MM.1S (cell line): ENCODE results near the gene INO80.

Experiments
- DNase-seq: peaks from one replicate; pipeline ENCODE4 v3.0.0-alpha.2; 2015
- H2AFZ ChIP-seq: fragments of 300-600 bp; sonication (generic); 2 replicates; pipeline ENCODE4 v1.6.0; 2016; ENCODE audit warnings: antibody characterized with exemption, low read length
- H3F3A ChIP-seq: fragments of 300-600 bp; sonication (generic); 2 replicates; pipeline ENCODE4 v1.6.1; 2016; ENCODE audit warnings: mild to moderate bottlenecking, antibody characterized with exemption, low read length, moderate library complexity, mixed read lengths; ENCODE audit not compliant: insufficient read depth
- H3K27ac ChIP-seq: fragments of 300-600 bp; sonication (generic); 2 replicates; pipeline ENCODE4 v1.5.1; 2016; ENCODE audit warnings: mild to moderate bottlenecking, low read length
- H3K27me3 ChIP-seq: fragments of 300-600 bp; sonication (generic); replicated peaks from 2 replicates; pipeline ENCODE4 v1.6.0; 2016; ENCODE audit warnings: low read length; ENCODE audit not compliant: insufficient read depth
- H3K36me3 ChIP-seq: fragments of 300-600 bp; sonication (generic); replicated peaks from 2 replicates; pipeline ENCODE4 v1.6.1; 2016; ENCODE audit warnings: mild to moderate bottlenecking, low read length, mixed read lengths; ENCODE audit not compliant: insufficient read depth
- H3K4me1 ChIP-seq: fragments of 300-600 bp; sonication (generic); 2 replicates; pipeline ENCODE4 v1.6.1; 2016; ENCODE audit warnings: low read length, mixed read lengths
- H3K4me2 ChIP-seq: fragments of 300-600 bp; sonication (generic); 2 replicates; pipeline ENCODE4 v1.6.0; 2016; ENCODE audit warnings: low read depth, low read length
- H3K4me3 ChIP-seq: fragments of 300-600 bp; sonication (generic); 2 replicates; pipeline ENCODE4 v1.5.1; 2016; ENCODE audit warnings: low read length, mixed read lengths
- H3K79me2 ChIP-seq: fragments of 300-600 bp; sonication (generic); 2 replicates; pipeline ENCODE4 v1.6.1; 2016; ENCODE audit warnings: mixed run types, low read length, mixed read lengths
- H3K9ac ChIP-seq: fragments of 300-600 bp; sonication (generic); 2 replicates; pipeline ENCODE4 v1.6.1; 2016; ENCODE audit warnings: low read length, mixed read lengths
- H3K9me2 ChIP-seq: fragments of 300-600 bp; sonication (generic); replicated peaks from 2 replicates; pipeline ENCODE4 v1.6.1; 2016; ENCODE audit warnings: mild to moderate bottlenecking, low read length, mixed read lengths; ENCODE audit not compliant: insufficient read depth
- H3K9me3 ChIP-seq: fragments of 300-600 bp; sonication (generic); replicated peaks from 2 replicates; pipeline ENCODE4 v1.6.1; 2016; ENCODE audit warnings: mild to moderate bottlenecking, low read length, mixed read lengths; ENCODE audit not compliant: insufficient read depth
- H4K20me1 ChIP-seq: fragments of 300-600 bp; sonication (generic); 2 replicates; pipeline ENCODE4 v1.6.1; 2016; ENCODE audit warnings: mild to moderate bottlenecking, low read length, moderate library complexity, mixed read lengths; ENCODE audit not compliant: insufficient read depth
- EZH2 ChIP-seq: fragments of 300-600 bp; sonication (generic); optimal IDR thresholded peaks from 2 replicates; pipeline ENCODE3; 2017; ENCODE audit warnings: low read depth, mild to moderate bottlenecking, antibody characterized with exemption, low read length, mixed read lengths
- EZH2phosphoT487 ChIP-seq: fragments of 300-600 bp; sonication (generic); IDR thresholded peaks from 2 replicates; pipeline ENCODE4 v1.6.1; 2018; ENCODE audit warnings: antibody characterized with exemption, low read length
- TF ChIP-seq, protein P1 (sequence below): fragments of 300-600 bp; sonication (generic); IDR thresholded peaks from 2 replicates; pipeline ENCODE4 v1.5.1; 2016; ENCODE audit warnings: antibody characterized with exemption, low read length, mixed read lengths

INO80 gene

DNA sequence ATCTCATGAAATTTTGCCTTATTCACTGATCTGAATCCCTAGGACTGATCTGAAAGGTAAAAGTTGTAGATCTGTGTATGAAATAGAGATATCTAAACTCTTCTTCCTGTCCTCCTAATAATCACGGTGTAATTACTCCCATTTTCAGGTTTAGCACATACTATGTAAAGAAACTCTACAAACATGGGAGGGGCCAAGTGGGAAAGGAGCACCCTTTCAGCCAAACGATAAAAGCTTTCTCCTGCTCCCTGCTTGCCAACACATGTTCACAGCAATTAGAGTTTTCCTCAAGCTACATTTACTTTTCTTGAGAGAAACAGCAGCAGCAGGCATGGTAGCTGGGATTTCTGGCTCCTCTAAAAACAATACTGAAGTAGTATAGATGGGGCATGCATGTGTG, 91.2 kb downstream of the INO80 start:
- Histone ChIP-seq H2AFZ (no peak overlapping the region), H3K79me2 (0 out of 2 replicates have a peak, but pooled peaks cover 9% of the 10 kb centered on the region), H3K36me3 (peaks cover 4% of the 10 kb centered on the region; the same call in 1 of the 2 replicates), H3K9ac (no peak overlapping the region), H3K27me3 (no peaks in the 10 kb centered on the region), H3K9me2 (no peaks in the 10 kb centered on the region), H3K4me1 (peaks cover 13% of the 10 kb centered on the region), H3K4me2 (no peak overlapping the region), H3K4me3 (no peak overlapping the region), H3K9me3 (no peaks in the 10 kb centered on the region), H3K27ac (no peak overlapping the region), H3F3A (0 out of 2 replicates have a peak, but pooled peaks cover 3% of the 10 kb centered on the region), H4K20me1 (no peaks in the 10 kb centered on the region; the same call in 1 of the 2 replicates)
- TF ChIP-seq EZH2phosphoT487 (no peak), EZH2 (no peak)
- TF ChIP-seq, protein P1, sequence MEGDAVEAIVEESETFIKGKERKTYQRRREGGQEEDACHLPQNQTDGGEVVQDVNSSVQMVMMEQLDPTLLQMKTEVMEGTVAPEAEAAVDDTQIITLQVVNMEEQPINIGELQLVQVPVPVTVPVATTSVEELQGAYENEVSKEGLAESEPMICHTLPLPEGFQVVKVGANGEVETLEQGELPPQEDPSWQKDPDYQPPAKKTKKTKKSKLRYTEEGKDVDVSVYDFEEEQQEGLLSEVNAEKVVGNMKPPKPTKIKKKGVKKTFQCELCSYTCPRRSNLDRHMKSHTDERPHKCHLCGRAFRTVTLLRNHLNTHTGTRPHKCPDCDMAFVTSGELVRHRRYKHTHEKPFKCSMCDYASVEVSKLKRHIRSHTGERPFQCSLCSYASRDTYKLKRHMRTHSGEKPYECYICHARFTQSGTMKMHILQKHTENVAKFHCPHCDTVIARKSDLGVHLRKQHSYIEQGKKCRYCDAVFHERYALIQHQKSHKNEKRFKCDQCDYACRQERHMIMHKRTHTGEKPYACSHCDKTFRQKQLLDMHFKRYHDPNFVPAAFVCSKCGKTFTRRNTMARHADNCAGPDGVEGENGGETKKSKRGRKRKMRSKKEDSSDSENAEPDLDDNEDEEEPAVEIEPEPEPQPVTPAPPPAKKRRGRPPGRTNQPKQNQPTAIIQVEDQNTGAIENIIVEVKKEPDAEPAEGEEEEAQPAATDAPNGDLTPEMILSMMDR = no peak
- no peak for DNase-seq

DNA sequence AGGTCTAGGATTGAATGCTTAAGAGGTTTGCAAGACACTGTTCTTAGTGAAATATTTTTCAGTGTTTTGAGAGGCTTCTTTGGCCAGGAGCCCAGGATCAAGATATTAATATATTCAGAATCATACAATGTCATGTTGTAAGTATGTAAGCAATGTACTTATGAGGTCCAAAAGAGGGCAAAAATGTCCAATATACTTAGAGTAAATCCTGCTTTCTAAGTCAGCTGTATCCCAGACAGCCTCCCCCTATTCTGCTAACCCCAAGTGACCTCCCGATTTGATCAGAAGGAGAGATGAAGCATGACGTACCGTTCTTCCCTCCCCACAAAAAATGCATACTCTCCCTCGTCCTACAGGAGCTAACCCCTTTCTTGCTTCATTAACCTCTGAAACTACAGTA, 91.9 kb downstream of the INO80 start:
- Histone ChIP-seq H3K9me2 (no peaks in the 10 kb centered on the region), H3K79me2 (peaks cover 4% of the 10 kb centered on the region; the same call in 1 of the 2 replicates), H3F3A (0 out of 2 replicates have a peak, but pooled peaks cover 3% of the 10 kb centered on the region), H3K9me3 (no peaks in the 10 kb centered on the region), H4K20me1 (no peaks in the 10 kb centered on the region; the same call in 1 of the 2 replicates), H3K4me2 (no peak overlapping the region), H3K27ac (no peak overlapping the region), H3K9ac (no peak overlapping the region), H3K4me3 (no peak overlapping the region), H3K27me3 (no peaks in the 10 kb centered on the region), H3K36me3 (no peaks in the 10 kb centered on the region; the same call in 1 of the 2 replicates), H2AFZ (no peak overlapping the region), H3K4me1 (peaks cover 13% of the 10 kb centered on the region)
- TF ChIP-seq, protein P1 = no peak
- TF ChIP-seq EZH2phosphoT487 (no peak), EZH2 (no peak)
- DNase-seq = no peak

DNA sequence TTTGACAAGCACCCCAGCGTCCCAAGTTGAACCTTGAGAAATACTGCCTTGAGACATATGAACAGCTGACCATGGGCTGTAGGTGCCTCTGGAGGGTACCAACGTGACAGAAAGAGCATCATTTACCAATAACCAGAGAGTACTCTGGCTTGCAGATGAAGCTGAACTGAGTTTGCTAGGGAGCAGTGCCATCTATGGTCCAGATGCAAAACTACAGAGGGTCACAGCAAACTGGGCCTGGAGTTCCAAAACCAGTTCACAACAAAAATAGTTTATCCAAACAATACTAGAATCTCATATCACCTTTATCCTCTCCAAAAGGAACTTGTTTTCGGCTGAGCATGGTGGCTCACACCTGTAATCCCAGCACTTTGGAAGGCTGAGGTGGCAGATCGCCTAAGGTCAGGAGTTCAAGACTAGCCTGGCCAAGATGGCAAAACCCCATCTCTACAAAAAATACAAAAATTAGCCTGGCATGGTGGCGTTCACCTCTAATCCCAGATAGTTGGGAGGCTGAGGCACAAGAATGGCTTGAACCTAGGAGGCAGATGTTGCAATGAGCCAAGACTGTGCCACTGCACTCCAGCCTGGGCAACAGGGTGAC, 93.5 kb downstream of the INO80 start:
- no peak overlapping the region for H3K4me2 ChIP-seq
- no peak overlapping the region for H3K9ac ChIP-seq
- H4K20me1 ChIP-seq = no peaks in the 10 kb centered on the region; the same call in 1 of the 2 replicates
- peak; percentile 54 for DNase-seq
- H3K27ac ChIP-seq = no peak overlapping the region
- H3K4me1 ChIP-seq = peaks cover 21% of the 10 kb centered on the region
- TF ChIP-seq, protein P1 = peak; percentile 72
- no peak for TF ChIP-seq EZH2phosphoT487
- peaks cover 4% of the 10 kb centered on the region; the same call in 1 of the 2 replicates for H3K79me2 ChIP-seq
- no peaks in the 10 kb centered on the region for H3K9me3 ChIP-seq
- no peaks in the 10 kb centered on the region for H3K36me3 ChIP-seq
- H2AFZ ChIP-seq = no peak overlapping the region
- H3K9me2 ChIP-seq = no peaks in the 10 kb centered on the region
- peaks cover 17% of the 10 kb centered on the region for H3F3A ChIP-seq
- no peaks in the 10 kb centered on the region for H3K27me3 ChIP-seq
- H3K4me3 ChIP-seq = no peak overlapping the region
